ENCODE data around the gene ITPR1.
"Not testable (repeated sequence)": the region's sequence is repeated elsewhere in the genome, so short reads cannot be mapped to it uniquely, and the experiment has no call there.

ITPR1 gene

DNA sequence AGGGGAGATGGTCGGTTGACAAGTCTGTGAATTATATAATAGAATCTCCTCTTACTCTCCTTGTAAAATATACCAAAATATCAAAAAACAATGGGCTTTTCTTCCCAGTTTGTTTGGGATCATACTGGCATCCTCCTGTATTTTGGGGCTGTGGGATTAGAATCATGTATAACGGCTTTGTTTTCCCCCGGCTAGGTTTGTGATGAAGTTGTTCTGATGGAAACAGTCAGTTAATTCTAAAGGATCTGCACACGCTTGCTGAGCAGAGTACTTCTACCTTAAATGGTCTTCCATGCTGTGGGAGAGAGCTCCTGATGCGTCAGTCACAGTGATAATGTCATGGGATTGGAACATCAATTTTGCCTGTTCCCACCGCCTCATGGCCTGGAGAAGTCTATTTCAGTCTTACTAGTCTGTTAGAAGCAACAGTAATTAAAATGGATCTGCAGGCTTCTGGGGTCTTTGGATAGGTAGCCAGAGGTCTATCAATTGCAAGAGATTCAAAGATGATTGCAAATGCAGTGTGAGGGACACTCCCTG is 81.3 kb downstream of the ITPR1 start:
- no peak for DNase-seq

DNA sequence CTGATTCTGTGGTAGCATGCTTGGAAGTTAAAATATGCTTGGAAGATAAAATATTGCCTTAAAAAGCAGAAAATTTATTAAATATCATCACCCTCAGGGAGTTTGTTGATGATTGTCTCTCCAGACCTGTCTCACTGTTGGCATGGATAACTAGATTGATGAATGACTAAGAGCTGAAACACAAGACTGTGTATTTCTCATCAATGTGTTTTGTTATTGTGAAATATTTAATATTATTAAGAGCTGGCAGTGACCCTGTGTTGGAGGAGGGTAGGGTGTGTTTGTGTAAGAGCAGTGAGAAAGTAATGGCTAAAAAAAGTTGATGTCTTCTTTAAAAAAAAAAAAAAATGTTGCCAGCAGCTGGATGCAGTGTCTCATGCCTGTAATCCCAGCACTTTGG is 82.2 kb downstream of the ITPR1 start:
- DNase-seq: no peak

GRCh38 chr3:4577721-4578120 is 84.6 kb downstream of the ITPR1 start:
- no peak for DNase-seq

DNA sequence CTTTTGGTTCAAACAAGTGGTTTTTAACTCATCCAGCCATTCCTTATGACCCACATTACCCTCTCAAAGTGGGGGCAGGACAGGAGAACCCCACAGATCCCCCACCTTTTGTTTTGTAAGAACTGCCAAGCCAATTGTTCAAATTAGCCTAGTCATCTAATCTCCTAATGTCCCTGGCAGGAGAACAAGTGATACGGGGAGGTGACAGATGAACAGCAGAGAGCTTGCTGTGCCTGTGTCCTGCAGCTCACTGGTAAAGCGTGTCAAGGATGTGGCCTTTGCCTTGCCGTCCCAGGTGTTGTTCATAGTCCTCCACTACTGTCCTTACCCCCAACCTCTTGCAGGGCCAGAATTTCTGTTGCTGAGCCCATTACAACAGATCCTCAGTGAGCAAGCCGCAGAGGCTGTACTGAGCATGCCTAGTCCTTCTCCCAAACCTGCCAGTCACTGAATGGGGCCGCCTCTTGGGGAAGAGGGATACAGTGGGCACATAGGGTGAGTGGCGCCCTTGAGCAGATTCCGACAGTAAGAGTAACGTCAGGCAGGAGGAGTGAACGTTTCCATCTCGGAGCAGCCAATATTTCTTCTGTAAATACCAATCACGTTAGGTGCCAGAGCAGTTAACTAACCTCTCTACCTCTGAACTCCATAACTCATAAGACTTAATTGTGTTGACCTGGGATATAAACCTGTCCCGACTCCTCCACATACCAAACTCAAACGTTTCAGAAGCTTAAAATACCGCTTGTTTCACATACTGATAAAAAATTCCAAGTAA is 87.4 kb downstream of the ITPR1 start:
- DNase-seq: no peak

GRCh38 chr3:4581124-4581424 is 87.9 kb downstream of the ITPR1 start:
- DNase-seq: no peak

DNA sequence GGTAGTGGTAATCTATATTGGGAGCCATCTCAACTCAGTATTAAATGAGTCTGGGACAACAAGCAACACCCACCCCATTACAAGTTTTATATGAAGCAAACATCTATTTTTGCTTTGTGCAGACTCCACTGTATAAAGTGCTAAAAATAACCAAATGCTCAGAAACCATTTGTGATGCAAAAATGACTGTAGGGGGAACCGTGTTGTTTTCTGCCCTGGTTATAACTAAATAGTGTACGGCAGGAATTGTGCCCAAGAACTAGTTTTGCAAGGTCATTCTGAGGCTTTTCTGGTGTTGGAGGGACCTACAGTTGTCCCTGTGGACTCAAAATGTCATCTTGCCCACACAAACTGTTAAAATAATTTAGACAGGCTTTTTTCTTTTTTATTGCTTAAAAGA is 88.3 kb downstream of the ITPR1 start:
- DNase-seq: no peak

DNA sequence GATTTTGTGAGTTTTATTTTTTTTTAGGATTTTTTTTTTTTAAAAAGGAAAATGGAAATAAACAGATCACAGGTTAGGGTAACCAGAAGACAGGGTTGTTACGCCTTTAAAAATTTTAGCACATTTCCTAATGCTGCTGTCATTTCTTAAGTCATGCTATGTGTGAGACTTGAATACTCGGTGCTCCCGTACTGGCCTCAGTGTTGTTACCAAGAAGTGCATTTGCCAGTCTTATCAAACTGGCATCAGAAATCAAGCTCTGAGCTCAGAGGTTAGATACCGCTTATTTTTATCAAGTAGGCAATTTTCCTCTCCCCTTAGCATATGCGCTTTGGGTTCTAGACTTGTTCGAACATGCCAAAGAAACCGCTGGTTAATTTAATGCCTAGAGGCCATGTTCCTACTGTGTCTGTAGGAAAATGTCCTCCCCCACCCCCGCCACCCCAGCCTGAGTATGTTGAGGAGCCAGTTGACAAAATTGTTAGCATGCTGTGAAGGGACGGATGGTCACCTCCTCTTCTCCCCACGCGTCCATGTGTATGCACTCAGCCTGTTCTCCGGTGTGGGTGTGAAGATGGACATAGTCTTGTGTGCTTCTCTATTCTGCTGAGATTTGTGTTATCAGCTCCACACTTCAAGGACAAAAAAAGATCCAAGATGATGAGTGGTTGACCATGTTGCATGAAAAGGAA is 88.9 kb downstream of the ITPR1 start:
- no peak for DNase-seq

- DNase-seq: no peak
These were observed 89.5 kb downstream of the ITPR1 start for GRCh38 chr3:4582624-4583023.

- DNase-seq: no peak
These were observed 90.3 kb downstream of the ITPR1 start for GRCh38 chr3:4583416-4583815.

DNA sequence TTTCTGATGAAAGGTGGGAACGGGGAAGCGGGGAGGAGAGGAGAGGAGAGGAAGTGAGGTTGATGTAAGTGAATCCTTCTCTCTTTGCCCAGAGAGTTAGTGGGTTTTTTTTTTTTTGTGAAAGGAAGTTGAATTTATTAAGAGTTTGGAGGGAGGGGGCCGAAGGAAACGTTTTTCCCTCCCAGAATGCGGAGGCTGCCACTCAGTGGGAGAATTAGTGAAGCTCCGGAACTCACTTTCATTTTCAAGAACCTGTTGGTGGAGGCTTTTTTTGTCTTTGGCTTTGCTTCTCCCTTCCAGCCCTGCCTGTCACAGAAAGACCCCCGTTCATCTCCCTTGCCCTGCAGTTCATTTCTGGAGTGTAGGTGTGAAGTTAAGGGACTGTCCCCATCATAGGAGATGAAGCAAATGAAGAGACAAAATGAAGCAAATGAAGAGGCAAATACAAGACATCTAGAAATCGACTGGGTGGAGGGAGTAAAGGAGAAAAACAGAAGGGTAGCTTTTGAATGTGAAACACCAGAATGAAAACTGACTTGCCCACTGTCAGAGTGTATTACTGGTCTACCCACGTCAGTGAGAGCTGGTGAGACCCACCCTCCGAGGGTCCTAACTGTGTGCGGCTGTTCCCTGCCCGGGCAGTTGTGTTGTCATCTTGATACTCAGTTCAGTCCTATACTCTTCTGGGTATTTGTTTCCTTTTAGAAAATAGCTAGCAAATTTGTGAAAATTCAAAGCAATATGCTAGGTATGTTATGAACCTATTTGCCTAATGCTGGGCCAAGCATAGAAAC is 91.5 kb downstream of the ITPR1 start:
- DNase-seq: no peak

GRCh38 chr3:4586381-4586780 is 93.2 kb downstream of the ITPR1 start:
- DNase-seq: no peak

- no peak for DNase-seq
These were observed 94.1 kb downstream of the ITPR1 start for GRCh38 chr3:4587061-4587837.

DNA sequence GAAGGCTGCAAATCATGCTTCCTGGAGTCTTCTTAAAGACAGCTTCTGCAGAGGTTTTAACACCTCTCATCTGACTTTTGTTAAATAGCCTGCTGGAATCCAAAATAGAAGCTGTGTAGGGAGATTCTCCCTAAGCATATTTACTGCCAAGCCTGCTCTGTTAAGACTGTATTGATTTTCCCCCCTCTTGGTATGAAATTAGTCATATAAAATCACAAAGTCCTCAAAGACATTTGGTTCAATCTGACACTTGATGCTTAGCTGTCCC is 94.6 kb downstream of the ITPR1 start:
- no peak for DNase-seq

- no peak for DNase-seq
These were observed 95.3 kb downstream of the ITPR1 start for GRCh38 chr3:4588466-4588865.

- no peak for DNase-seq
These were observed 96.4 kb downstream of the ITPR1 start for GRCh38 chr3:4589475-4590097.

DNA sequence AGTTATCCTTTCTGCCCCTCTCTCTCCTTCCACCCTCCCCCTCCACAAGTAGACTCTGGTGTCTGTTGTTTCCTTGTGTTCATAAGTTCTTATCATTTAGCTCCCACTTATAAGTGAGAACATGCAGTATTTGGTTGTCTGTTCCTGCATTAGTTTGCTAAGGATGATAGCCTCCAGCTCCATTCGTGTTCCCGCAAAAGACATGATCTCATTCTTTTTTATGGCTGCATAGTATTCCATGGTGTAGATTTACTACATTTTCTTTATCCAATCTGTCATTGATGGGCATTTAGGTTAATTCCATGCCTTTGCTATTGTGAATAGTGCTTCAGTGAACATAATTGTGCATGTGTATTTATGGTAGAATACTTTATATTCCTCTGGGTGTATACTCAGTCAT is 97.7 kb downstream of the ITPR1 start:
- DNase-seq: not testable (repeated sequence)

- DNase-seq: no peak
These were observed 98.5 kb downstream of the ITPR1 start for GRCh38 chr3:4591669-4592068.

DNA sequence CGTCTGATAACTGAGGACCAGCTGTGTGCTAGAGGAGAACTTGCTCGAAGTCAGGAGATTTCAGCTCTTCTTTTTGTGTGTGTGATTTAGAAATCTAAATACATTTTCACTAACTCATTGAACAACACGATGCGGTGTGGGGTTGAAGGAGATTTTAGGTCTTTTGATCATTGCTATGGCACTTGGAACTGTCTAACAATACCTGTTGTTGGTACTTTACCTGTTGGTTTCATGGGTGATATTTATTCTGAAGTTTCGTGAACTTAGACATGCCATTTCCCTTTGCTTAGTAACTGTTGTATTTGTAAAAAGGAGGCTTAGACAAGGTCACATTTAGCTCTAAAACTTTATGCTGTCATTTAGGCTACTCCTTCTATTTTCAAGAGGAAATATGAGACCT is 99.9 kb downstream of the ITPR1 start:
- no peak for DNase-seq

DNA sequence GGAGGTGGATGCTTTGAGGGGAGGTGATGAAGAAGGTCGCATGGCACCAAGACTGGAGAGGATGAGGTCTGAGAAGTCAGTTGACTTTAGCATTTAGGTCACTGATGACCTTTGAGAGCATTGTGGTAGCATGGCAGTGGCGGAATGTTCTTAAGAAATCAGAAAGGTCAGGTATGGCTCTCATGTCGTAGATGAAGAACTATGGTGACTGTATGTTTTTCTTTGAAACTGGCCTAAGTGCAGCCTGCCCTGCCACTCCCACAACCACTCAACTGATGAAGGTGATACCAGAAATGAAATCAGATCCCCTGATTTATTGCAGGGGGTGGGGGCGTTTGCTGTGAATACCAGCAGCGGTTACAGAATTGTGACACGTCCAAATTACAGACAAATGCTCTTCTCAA is 102.6 kb downstream of the ITPR1 start:
- DNase-seq: no peak

DNA sequence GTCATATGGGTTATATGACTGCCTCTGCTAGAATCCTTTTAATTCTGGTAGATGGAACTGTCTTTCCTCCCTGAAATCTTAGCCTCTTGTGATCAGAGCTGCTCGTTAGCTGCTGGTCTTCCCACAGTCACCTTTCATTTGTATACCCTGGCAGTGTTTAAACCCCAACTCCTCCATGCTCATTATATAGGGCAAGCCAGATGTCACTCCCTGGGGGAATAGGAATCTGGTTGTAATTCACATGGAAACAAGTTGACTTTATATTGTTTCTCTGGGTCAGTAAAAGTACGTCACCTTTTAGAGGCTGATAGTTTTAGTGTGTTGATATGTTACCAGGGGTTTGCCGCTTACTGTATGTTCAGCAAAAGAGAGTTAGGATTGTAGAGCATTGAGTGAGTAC is 103.5 kb downstream of the ITPR1 start:
- DNase-seq: no peak

DNA sequence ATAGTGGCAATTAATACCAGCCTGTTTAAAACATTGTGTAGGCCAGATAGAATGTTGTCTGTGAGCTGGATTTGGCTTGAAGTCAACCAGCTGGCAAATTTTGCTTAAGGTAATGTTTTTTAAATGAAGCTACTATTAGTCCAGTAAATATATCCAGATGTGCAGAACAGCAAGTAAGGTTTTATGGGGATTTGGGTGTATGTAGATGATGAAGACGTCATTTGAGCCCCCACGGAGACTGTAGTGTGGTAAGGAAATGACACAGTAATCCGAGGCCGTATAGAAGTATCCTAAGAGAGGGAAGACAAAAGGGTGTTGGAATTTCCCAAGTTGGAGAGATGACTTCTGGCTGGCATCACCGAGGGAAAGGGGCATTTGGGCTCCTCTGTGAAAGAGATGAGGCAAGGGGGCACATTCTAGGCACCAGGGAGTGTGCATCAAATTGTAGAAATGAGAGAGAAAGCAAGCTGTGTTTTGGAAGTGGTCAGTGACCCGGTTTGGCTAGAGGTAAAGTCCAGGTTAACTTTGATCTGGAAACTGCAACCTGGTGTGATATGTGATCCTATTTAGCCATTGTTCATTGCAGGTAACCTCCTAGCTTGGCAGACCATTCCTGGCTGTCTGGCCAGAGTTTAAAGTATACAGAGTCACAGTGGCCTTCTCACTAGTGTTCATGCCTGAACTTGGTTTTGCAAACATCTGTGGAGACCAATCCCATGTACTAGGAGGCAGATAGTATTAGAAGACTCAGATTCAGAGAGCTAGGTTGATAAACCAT is 104.2 kb downstream of the ITPR1 start:
- no peak for DNase-seq

- not testable (repeated sequence) for DNase-seq
These were observed 105.1 kb downstream of the ITPR1 start for GRCh38 chr3:4598232-4598631.

Measured in NCI-H510A treated with DMSO at 0.1 percent for 48 hours (cell line).